Psoas muscle (tissue), 8 donors: ENCODE data around the gene DOCK8. TPM values are rescaled to one million over a fixed set of nuclear protein-coding genes. Genes with fewer than 3 reads are reported as not detected.

Experiments used
- ATAC-seq, 4 donors: fragments of 200-7000 bp; cut with Tn5 transposase; one replicate each; pipeline ENCODE4 v1.9.1; 2020; ENCODE audit warnings: moderate library complexity in 3 of 4, mild to moderate bottlenecking in 2 of 4
- DNase-seq, 2 donors: peaks; one replicate each; pipeline ENCODE4 v3.0.0-alpha.2; 2020
- H3K27ac ChIP-seq: fragments of 200-600 bp; one replicate; pipeline ENCODE4 v1.8.0; 2022
- H3K27me3 ChIP-seq, 3 donors: fragments of 200-600 bp in 1 of 3; one replicate each; pipeline versions ENCODE4 v1.6.1 to v1.8.0; 2013 to 2022; ENCODE audit warnings: low read length in 2 of 3, mild to moderate bottlenecking in 2 of 3, moderate library complexity in 1 of 3; ENCODE audit not compliant: insufficient read depth in 3 of 3
- H3K36me3 ChIP-seq, 2 donors: fragments of 200-600 bp in 1 of 2; one replicate each; pipeline versions ENCODE4 v1.6.1 to v1.8.0; 2013 to 2022; ENCODE audit warnings: low read depth in 1 of 2, mild to moderate bottlenecking in 1 of 2, moderate library complexity in 1 of 2; ENCODE audit not compliant: insufficient read depth in 1 of 2
- H3K4me1 ChIP-seq: fragments of 200-600 bp; one replicate; pipeline ENCODE4 v1.8.0; 2022
- H3K4me3 ChIP-seq: fragments of 200-600 bp; one replicate; pipeline ENCODE4 v1.8.0; 2022; ENCODE audit warnings: mild to moderate bottlenecking
- H3K9me3 ChIP-seq: fragments of 200-600 bp; one replicate; pipeline ENCODE4 v1.8.0; 2022
- WGBS, 3 donors: extraction: QIAGEN DNeasy Blood & Tissue Kit; methylation state at CpG; one replicate each; pipeline versions ENCODE4 v1.1.6 to v1.1.7; 2013; 5-methylcytosine and 5-hydroxymethylcytosine counted together
- intact Hi-C, 2 donors: fragments of 100-400 bp; cut with DNase I; formaldehyde crosslinking; loops; one replicate each; pipeline versions ENCODE4 v1.11.0 to v1.14.2; 2022
- polyA plus RNA-seq, 3 donors: library from polyadenylated mRNA; stranded (reverse); fragments of 200-250 nt; gene quantifications; one replicate each; pipeline ENCODE4 v1.2.3, GENCODE V29; 2013
- total RNA-seq, 4 donors: library from RNA; stranded (reverse); fragmentation: NEBNext Ultra II Directional in 2 of 4; extraction: Animal tissue kit (Norgen Biotek cat#: 25700) in 2 of 4; gene quantifications; one replicate each; pipeline versions ENCODE4 v1.2.1 to v1.2.4, GENCODE V29; 2021 to 2023
- TF ChIP-seq, protein P1 (sequence below): fragments of 200-600 bp; IDR thresholded peaks from one replicate; pipeline ENCODE4 v1.8.0; 2022; ENCODE audit warnings: antibody characterized with exemption
- donor health status: healthy with polysubstance abuse.
- donor health status: DM: no; HTN: no; CAD: no; lungs with moderate emphysema.
- donor health status: Bipolar disorder and iron deficiency.
- donor health status: healthy.
- donor health status: DM: yes; HTN: yes; CAD: no.
- donor health status: DM: no; HTN: no; CAD: no.
- donor health status: DM: no; HTN: no; CAD: no.
- donor health status: DM: yes; HTN: yes; CAD: no.

DOCK8 gene
- total and polyA plus RNA-seq, 7 donors = 0.32 to 2.8 (median 2.0) TPM

DNA sequence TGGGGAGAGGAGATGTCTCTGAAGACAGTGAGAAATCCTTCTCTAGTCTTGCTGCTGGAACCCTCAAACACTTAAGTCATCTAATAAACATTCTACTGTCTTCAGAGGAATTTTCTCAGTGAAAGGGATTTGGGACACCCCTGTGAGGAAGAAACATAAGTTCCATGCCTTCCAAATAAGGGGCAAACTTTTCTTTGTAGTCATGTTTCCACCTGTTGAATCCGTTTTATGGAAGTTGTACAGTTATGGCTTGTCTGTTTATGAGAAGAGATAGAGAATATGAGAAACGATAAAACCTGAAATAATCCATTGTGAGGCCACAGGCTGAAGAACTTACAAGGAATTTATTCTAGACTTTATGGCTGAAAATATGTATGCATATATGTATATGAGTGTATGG lies 49.6 kb downstream of the DOCK8 start:
- TF ChIP-seq, protein P1, sequence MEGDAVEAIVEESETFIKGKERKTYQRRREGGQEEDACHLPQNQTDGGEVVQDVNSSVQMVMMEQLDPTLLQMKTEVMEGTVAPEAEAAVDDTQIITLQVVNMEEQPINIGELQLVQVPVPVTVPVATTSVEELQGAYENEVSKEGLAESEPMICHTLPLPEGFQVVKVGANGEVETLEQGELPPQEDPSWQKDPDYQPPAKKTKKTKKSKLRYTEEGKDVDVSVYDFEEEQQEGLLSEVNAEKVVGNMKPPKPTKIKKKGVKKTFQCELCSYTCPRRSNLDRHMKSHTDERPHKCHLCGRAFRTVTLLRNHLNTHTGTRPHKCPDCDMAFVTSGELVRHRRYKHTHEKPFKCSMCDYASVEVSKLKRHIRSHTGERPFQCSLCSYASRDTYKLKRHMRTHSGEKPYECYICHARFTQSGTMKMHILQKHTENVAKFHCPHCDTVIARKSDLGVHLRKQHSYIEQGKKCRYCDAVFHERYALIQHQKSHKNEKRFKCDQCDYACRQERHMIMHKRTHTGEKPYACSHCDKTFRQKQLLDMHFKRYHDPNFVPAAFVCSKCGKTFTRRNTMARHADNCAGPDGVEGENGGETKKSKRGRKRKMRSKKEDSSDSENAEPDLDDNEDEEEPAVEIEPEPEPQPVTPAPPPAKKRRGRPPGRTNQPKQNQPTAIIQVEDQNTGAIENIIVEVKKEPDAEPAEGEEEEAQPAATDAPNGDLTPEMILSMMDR = no peak
- Histone ChIP-seq H3K4me3 (no peak overlapping the region), H3K9me3 (no peaks in the 10 kb centered on the region), H3K36me3 (no peaks in the 10 kb centered on the region), H3K27ac (no peak overlapping the region), H3K4me1 (no peaks in the 10 kb centered on the region), H3K27me3 (no peaks in the 10 kb centered on the region)
- 34 to 46% (median 36%) methylated on average over 2 of the region's 2 CpGs for WGBS, 3 donors
- no peak for ATAC-seq
- DNase-seq = no peak
- intact Hi-C loops = no loop called here

DNA sequence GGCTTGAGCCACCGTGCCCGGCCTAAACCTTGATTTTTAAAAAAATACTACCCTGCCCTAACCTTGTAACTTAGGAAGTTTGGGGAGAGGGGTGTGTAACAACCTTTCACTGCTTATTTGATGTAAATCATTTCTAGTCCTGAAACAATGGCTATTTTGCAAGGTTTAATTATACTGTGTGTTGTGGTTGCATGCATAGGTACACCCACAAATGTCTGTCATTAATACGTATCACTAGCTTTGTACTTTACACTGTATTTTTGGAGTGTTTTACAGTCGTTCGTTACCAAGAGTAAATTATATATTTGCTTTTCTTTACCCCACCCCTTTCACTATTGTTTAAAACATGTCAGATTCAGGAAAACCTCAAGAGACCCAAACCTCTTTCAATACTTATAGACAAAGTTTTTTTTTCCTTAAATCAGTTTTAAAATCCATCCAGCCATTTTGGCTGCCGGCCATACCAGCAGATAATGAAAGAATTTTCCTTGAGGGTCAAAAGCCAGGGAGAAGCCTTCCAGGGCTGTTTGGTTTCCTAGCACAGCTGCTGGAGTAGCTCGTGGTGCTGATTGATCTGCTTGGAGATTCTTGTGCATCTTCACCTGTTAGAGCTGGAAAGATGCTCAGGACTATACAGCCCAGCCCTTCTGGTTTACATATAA lies 50.7 kb downstream of the DOCK8 start:
- Histone ChIP-seq H3K27ac (no peak overlapping the region), H3K27me3 (no peaks in the 10 kb centered on the region), H3K4me1 (no peaks in the 10 kb centered on the region), H3K9me3 (no peaks in the 10 kb centered on the region), H3K36me3 (no peaks in the 10 kb centered on the region), H3K4me3 (no peak overlapping the region)
- ATAC-seq (no peak), DNase-seq (no peak)
- 42 to 57% (median 49%) methylated on average over 7 of the region's 7 CpGs for WGBS, 3 donors
- TF ChIP-seq, protein P1 = no peak
- intact Hi-C loops = no loop called here

DNA sequence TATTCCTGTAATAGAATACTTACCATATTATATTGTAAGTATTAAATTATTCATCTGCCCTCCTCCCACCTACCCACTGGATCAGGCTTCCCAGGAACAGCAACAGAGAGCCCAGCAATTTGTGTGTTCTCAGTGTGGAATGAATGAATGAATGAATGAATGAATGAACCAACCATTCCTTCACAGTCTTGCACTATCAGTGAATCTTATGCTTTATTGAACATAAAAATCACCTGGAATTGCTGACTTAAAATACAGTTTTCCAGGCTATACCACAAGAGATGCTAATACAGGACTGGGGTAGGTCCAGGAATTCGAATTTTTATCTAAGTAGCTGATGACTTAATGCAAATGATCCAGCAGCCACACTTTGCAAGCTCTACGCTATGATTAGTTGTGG lies 51.6 kb downstream of the DOCK8 start:
- H3K4me3 ChIP-seq = no peak overlapping the region
- TF ChIP-seq, protein P1 = no peak
- no peaks in the 10 kb centered on the region for H3K36me3 ChIP-seq
- H3K27ac ChIP-seq = no peak overlapping the region
- ATAC-seq = no peak
- no peaks in the 10 kb centered on the region for H3K9me3 ChIP-seq
- DNase-seq = no peak
- no peaks in the 10 kb centered on the region for H3K27me3 ChIP-seq
- intact Hi-C loops = no loop called here
- H3K4me1 ChIP-seq = no peaks in the 10 kb centered on the region
- WGBS, 3 donors = 88 to 90% (median 89%) methylated on average over 2 of the region's 2 CpGs

DNA sequence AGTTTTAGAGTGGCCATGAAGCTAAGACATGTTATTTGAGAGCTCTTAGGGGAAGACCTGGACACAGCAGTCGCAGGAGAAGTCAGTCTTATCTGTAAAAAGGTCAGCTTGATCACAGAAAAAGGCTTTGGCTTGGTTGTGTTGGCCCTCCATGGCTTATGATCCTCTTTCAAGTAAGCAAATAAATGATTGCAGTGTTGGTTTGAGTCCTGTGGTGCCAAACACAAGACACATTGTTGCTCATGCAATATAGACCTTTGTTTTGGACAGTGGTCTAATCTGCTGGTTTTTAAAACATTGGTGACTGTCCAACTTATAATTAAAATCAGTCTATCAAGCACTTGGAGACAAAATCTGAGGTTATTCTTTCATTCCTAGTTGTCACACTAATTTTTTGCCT lies 54.0 kb downstream of the DOCK8 start:
- H3K4me1 ChIP-seq = no peaks in the 10 kb centered on the region

More for the DNA sequence above, 54.0 kb downstream of the DOCK8 start:
- ATAC-seq (no peak), DNase-seq (no peak)
- TF ChIP-seq, protein P1 = no peak
- no peak overlapping the region for H3K27ac ChIP-seq
- no peak overlapping the region for H3K4me3 ChIP-seq
- H3K36me3 ChIP-seq = no peaks in the 10 kb centered on the region
- WGBS, 3 donors = 81 to 86% (median 82%) methylated on average over 1 of the region's 1 CpG
- intact Hi-C loops = no loop called here
- H3K9me3 ChIP-seq = no peaks in the 10 kb centered on the region
- H3K27me3 ChIP-seq = no peaks in the 10 kb centered on the region
